Measurements from ENCODE around the gene PTOV1.

PTOV1 gene

DNA sequence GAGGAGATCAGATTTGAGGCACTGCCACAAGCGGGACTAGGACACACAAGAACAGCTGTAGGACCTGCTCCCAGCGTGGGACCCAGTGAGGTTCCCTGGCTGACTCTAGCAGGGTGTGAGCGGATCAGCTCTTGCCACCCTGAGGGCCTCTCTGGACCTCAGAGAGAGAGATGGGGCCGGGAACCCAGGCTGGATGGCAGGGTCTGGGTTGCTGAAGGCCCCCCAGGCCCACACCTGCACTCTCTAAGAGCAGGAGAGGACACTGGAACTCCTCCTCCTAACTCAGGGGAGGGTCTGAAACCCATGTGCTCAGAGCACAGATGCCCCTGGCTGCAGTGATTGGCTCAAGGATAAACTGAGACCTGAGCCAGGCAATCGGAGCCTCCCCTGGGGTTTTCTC lies 59.2 kb downstream of the PTOV1 start:
- peaks cover 76% of the 10 kb centered on the region for H3K36me3 ChIP-seq (ENCODE audit: control insufficient read depth, insufficient read depth, low read length)
- H3K27me3 ChIP-seq (ENCODE audit: control insufficient read depth, insufficient read depth, low read length): no peaks in the 10 kb centered on the region
- H3K9ac ChIP-seq (ENCODE audit: low read length): no peak overlapping the region
- H3K4me1 ChIP-seq (ENCODE audit: control insufficient read depth, insufficient read depth, low read length): no peaks in the 10 kb centered on the region; the same call in 1 of the 2 replicates
- H3K9me3 ChIP-seq (ENCODE audit: control insufficient read depth, insufficient read depth, low read depth, low read length): 0 out of 2 replicates have a peak, but pooled peaks cover under 1% of the 10 kb centered on the region
- H3K27ac ChIP-seq (ENCODE audit: low read depth, low read length): no peak overlapping the region
- H3K4me3 ChIP-seq (ENCODE audit: low read depth, low read length): no peak overlapping the region
